Motor neuron (in vitro differentiated cells): Measurements from ENCODE around the gene WDR64. TPM values are rescaled to one million over a fixed set of nuclear protein-coding genes. Genes with fewer than 3 reads are reported as not detected.
A peak's percentile ranks its signal among the peaks of the same experiment; 100 is the strongest.
"Not testable (repeated sequence)": the region's sequence is repeated elsewhere in the genome, so short reads cannot be mapped to it uniquely, and the experiment has no call there.

Experiments
- ATAC-seq, 8 experiments: fragments of 200-7000 bp; cut with Tn5 transposase; replicated peaks in 6 of 8; 2 replicates each; pipeline ENCODE4 v1.8.0; 2021; ENCODE audit warnings: mild to moderate bottlenecking in 8 of 8, moderate library complexity in 8 of 8
- H3K27ac ChIP-seq, 2 donors: fragments of 250-450 bp; sonication (Bioruptor Pico); 2 replicates each; pipeline ENCODE4 v1.9.0; 2021; ENCODE audit warnings: antibody characterized with exemption in 2 of 2, mild to moderate bottlenecking in 2 of 2, moderate library complexity in 1 of 2
- H3K4me1 ChIP-seq, 2 donors: fragments of 250-450 bp; sonication (Bioruptor Pico); replicated peaks in 1 of 2; 2 replicates each; pipeline ENCODE4 v1.6.1; 2021; ENCODE audit warnings: antibody characterized with exemption in 2 of 2, mild to moderate bottlenecking in 2 of 2, moderate library complexity in 1 of 2
- H3K4me3 ChIP-seq, 5 donors: fragments of 250-450 bp; sonication (Bioruptor Pico); 2 replicates each; pipeline ENCODE4 v1.9.0; 2021; ENCODE audit warnings: antibody characterized with exemption in 5 of 5, mild to moderate bottlenecking in 5 of 5, moderate library complexity in 4 of 5
- WGBS, 10 experiments: fragments of 450-650 bp; shearing (Covaris generic); methylation state at CpG; one replicate each; pipeline ENCODE4 v1.0.0; 2022; 5-methylcytosine and 5-hydroxymethylcytosine counted together
- in situ Hi-C, 9 experiments: fragments of 400-800 bp; cut with MboI; loops; one replicate each; pipeline ENCODE4 v1.15.0; 2021; ENCODE audit warnings: low sequenced_read_pairs in 9 of 9, low pct_unique_long_range_greater_than_20kb in 2 of 9; ENCODE audit not compliant: unreplicated experiment in 9 of 9
- total RNA-seq, 8 experiments: library from RNA; unstranded; fragments of 300-600 nt; gene quantifications; 2 replicates each; pipeline versions ENCODE4 v1.2.3 to v1.2.4, GENCODE V29; 2022

WDR64 gene
- total RNA-seq, 8 experiments from 2014 or later = 0.05 to 0.85 (median 0.27) TPM; not detected in 4

GRCh38 chr1:241646201-241646600, 5.9 kb upstream of the WDR64 start:
- H3K27ac ChIP-seq = no peak overlapping the region
- peaks cover 0 to 4% of the 10 kb centered on the region in 2 donors for H3K4me1 ChIP-seq
- in situ Hi-C loops = no loop called here
- H3K4me3 ChIP-seq = no peak overlapping the region
- 79 to 100% (median 84%) methylated on average over 1 to 7 of the region's 7 CpGs; no CpG with 5 or more reads in 2 of the 10 experiments for WGBS, 10 experiments
- no peak for ATAC-seq

GRCh38 chr1:241647658-241648057, 4.4 kb upstream of the WDR64 start:
- in situ Hi-C loops = no loop called here
- H3K4me3 ChIP-seq = no peak overlapping the region
- peaks cover 0 to 4% of the 10 kb centered on the region in 2 donors for H3K4me1 ChIP-seq
- H3K27ac ChIP-seq = peak overlapping the region in 1 of 2 donors; percentile 82
- peak in 7 of 8 experiments; percentile 31 to 100 (median 100) for ATAC-seq
- WGBS, 10 experiments = 0 to 90% (median 67%) methylated on average over 1 of the region's 1 CpG; no CpG with 5 or more reads in 5 of the 10 experiments

GRCh38 chr1:241648159-241648558, 3.9 kb upstream of the WDR64 start:
- peaks cover 0 to 4% of the 10 kb centered on the region in 2 donors for H3K4me1 ChIP-seq
- H3K4me3 ChIP-seq = no peak overlapping the region
- in situ Hi-C loops = no loop called here
- peak overlapping the region in 1 of 2 donors; percentile 82 for H3K27ac ChIP-seq
- WGBS, 10 experiments = 25 to 100% (median 100%) methylated on average over 1 of the region's 1 CpG; no CpG with 5 or more reads in 4 of the 10 experiments
- ATAC-seq = peak in 2 of 8 experiments; percentile 2

GRCh38 chr1:241654019-241654418, 1.9 kb downstream of the WDR64 start:
- 20 to 86% (median 59%) methylated on average over 1 of the region's 1 CpG; no CpG with 5 or more reads in 3 of the 10 experiments for WGBS, 10 experiments
- ATAC-seq = no peak
- Histone ChIP-seq H3K27ac (no peak overlapping the region), H3K4me3 (no peak overlapping the region), H3K4me1 (no peaks in the 10 kb centered on the region)
- in situ Hi-C loops = no loop called here

- Histone ChIP-seq H3K27ac (no peak overlapping the region), H3K4me3 (no peak overlapping the region), H3K4me1 (no peaks in the 10 kb centered on the region)
- no peak for ATAC-seq
- in situ Hi-C loops = no loop called here
- 20 to 100% (median 90%) methylated on average over 1 of the region's 1 CpG; no CpG with 5 or more reads in 4 of the 10 experiments for WGBS, 10 experiments
Observed at GRCh38 chr1:241654641-241655040, 2.6 kb downstream of the WDR64 start.

- Histone ChIP-seq H3K4me1 (no peaks in the 10 kb centered on the region), H3K4me3 (no peak overlapping the region), H3K27ac (no peak overlapping the region)
- 40 to 100% (median 90%) methylated on average over 1 to 3 of the region's 3 CpGs; no CpG with 5 or more reads in 1 of the 10 experiments for WGBS, 10 experiments
- in situ Hi-C loops = no loop called here
- ATAC-seq = no peak
Observed at GRCh38 chr1:241658081-241658793, 6.2 kb downstream of the WDR64 start.

GRCh38 chr1:241659016-241659415, 6.9 kb downstream of the WDR64 start:
- 42 to 94% (median 92%) methylated on average over 2 of the region's 2 CpGs; no CpG with 5 or more reads in 3 of the 10 experiments for WGBS, 10 experiments
- in situ Hi-C loops, H3K4me3 ChIP-seq, ATAC-seq, H3K27ac ChIP-seq, H3K4me1 ChIP-seq: not testable (repeated sequence)

- 14 to 96% (median 80%) methylated on average over 2 to 5 of the region's 5 CpGs for WGBS, 10 experiments
- H3K4me3 ChIP-seq = no peak overlapping the region
- no peak overlapping the region for H3K27ac ChIP-seq
- in situ Hi-C loops = no loop called here
- no peak for ATAC-seq
- no peaks in the 10 kb centered on the region for H3K4me1 ChIP-seq
Observed at GRCh38 chr1:241660424-241660972, 8.4 kb downstream of the WDR64 start.

- H3K27ac ChIP-seq = no peak overlapping the region
- no peaks in the 10 kb centered on the region for H3K4me1 ChIP-seq
- WGBS, 10 experiments = 51 to 100% (median 83%) methylated on average over 1 to 3 of the region's 3 CpGs; no CpG with 5 or more reads in 1 of the 10 experiments
- no peak for ATAC-seq
- H3K4me3 ChIP-seq = no peak overlapping the region
- in situ Hi-C loops = no loop called here
Observed at GRCh38 chr1:241666419-241666818, 14.3 kb downstream of the WDR64 start.

- no peak for ATAC-seq
- Histone ChIP-seq H3K4me1 (no peaks in the 10 kb centered on the region), H3K4me3 (no peak overlapping the region), H3K27ac (no peak overlapping the region)
- 67 to 100% (median 94%) methylated on average over 1 of the region's 1 CpG; no CpG with 5 or more reads in 2 of the 10 experiments for WGBS, 10 experiments
- in situ Hi-C loops = no loop called here
Observed at GRCh38 chr1:241672301-241672700, 20.2 kb downstream of the WDR64 start.

- H3K27ac ChIP-seq = no peak overlapping the region
- in situ Hi-C loops = no loop called here
- WGBS, 10 experiments = 60 to 100% (median 100%) methylated on average over 1 of the region's 1 CpG; no CpG with 5 or more reads in 5 of the 10 experiments
- ATAC-seq = no peak
- H3K4me3 ChIP-seq = no peak overlapping the region
- no peaks in the 10 kb centered on the region for H3K4me1 ChIP-seq
Observed at GRCh38 chr1:241674805-241675384, 22.8 kb downstream of the WDR64 start.

GRCh38 chr1:241675983-241676382, 23.9 kb downstream of the WDR64 start:
- WGBS, 10 experiments = 0 to 100% (median 78%) methylated on average over 1 to 4 of the region's 4 CpGs; no CpG with 5 or more reads in 2 of the 10 experiments

GRCh38 chr1:241677201-241677600, 25.1 kb downstream of the WDR64 start:
- H3K4me1 ChIP-seq = no peaks in the 10 kb centered on the region
- no peak overlapping the region for H3K4me3 ChIP-seq
- ATAC-seq = no peak
- H3K27ac ChIP-seq = no peak overlapping the region
- in situ Hi-C loops = no loop called here
- WGBS, 10 experiments = 0 to 100% (median 85%) methylated on average over 1 to 5 of the region's 5 CpGs

More at GRCh38 chr1:241675983-241676382, 23.9 kb downstream of the WDR64 start:
- Histone ChIP-seq H3K4me1 (no peaks in the 10 kb centered on the region), H3K4me3 (no peak overlapping the region), H3K27ac (no peak overlapping the region)
- in situ Hi-C loops = no loop called here
- no peak for ATAC-seq
